Transverse colon (tissue), 4 donors: ENCODE results near the gene DCAF15. TPM values are rescaled to one million over a fixed set of nuclear protein-coding genes. Genes with fewer than 3 reads are reported as not detected.

Experiments
- DNase-seq: peaks from one replicate; pipeline ENCODE4 v3.0.0-alpha.2; 2019
- H3K27ac ChIP-seq, 4 donors: fragments of 200-600 bp; sonication (generic); 2 replicates each; pipeline ENCODE4 v1.5.1; 2016 to 2018; ENCODE audit warnings: inconsistent platforms in 4 of 4
- H3K27me3 ChIP-seq: fragments of 200-600 bp; sonication (generic); 2 replicates; pipeline ENCODE4 v1.5.1; 2017; ENCODE audit warnings: inconsistent platforms
- H3K36me3 ChIP-seq, 4 donors: fragments of 200-600 bp; sonication (generic); 2 replicates each; pipeline ENCODE4 v1.5.1; 2017 to 2019; ENCODE audit warnings: inconsistent platforms in 4 of 4
- H3K4me1 ChIP-seq, 4 donors: fragments of 200-600 bp; sonication (generic); 2 replicates each; pipeline ENCODE4 v1.5.1; 2017 to 2020; ENCODE audit warnings: inconsistent platforms in 4 of 4
- H3K4me3 ChIP-seq, 4 donors: fragments of 200-600 bp; sonication (generic); 1 replicate in 1 of 4; 2 replicates in 3 of 4; pipeline versions ENCODE4 v1.5.1 to v1.6.1; 2017 to 2019; ENCODE audit warnings: inconsistent platforms in 4 of 4
- H3K9me3 ChIP-seq, 2 donors: fragments of 200-600 bp; sonication (generic); 2 replicates each; pipeline ENCODE4 v1.5.1; 2017 to 2019; ENCODE audit warnings: inconsistent platforms in 2 of 2
- CTCF ChIP-seq, 5 experiments: fragments of 200-600 bp in 3 of 5; fragments of 450-650 bp in 2 of 5; sonication (generic) in 3 of 5; IDR thresholded peaks; 1 replicate in 2 of 5; 2 replicates in 3 of 5; pipeline ENCODE4 v1.5.1; 2016 to 2017; ENCODE audit warnings: antibody characterized with exemption in 5 of 5, inconsistent platforms in 3 of 5, mild to moderate bottlenecking in 2 of 5, moderate library complexity in 1 of 5
- EP300 ChIP-seq: sonication (generic); formaldehyde crosslinking; IDR thresholded peaks from one replicate; pipeline ENCODE4 v1.6.1; 2017; ENCODE audit warnings: antibody characterized with exemption, low read depth
- POLR2A ChIP-seq: fragments of 450-650 bp; IDR thresholded peaks from one replicate; pipeline ENCODE4 v1.6.1; 2016; ENCODE audit warnings: antibody characterized with exemption, mild to moderate bottlenecking, moderate library complexity
- POLR2AphosphoS5 ChIP-seq, 3 donors: sonication (generic); formaldehyde crosslinking; IDR thresholded peaks; one replicate each; pipeline ENCODE4 v1.6.1; 2016; ENCODE audit warnings: antibody characterized with exemption in 3 of 3
- WGBS, 2 donors: methylation state at CpG; one replicate each; pipeline ENCODE4 v1.1.5; 2018; ENCODE audit warnings: low coverage in 1 of 2; 5-methylcytosine and 5-hydroxymethylcytosine counted together
- in situ Hi-C, 4 donors: fragments of 200-750 bp; cut with MboI; loops; one replicate each; pipeline versions ENCODE4 v1.15.0 to v1.15.1; 2017; ENCODE audit warnings: low sequenced_read_pairs in 3 of 4, low pct_ligation_motif_present in 1 of 4, low pct_unique_long_range_greater_than_20kb in 1 of 4
- intact Hi-C: fragments of 100-400 bp; cut with DNase I; formaldehyde crosslinking; loops from one replicate; pipeline ENCODE4 v1.15.1; 2023; ENCODE audit warnings: low total_unique reads
- total RNA-seq, 4 donors: library from RNA; depleted of rRNA; stranded (reverse); fragments of >200 nt; gene quantifications; one replicate each; pipeline ENCODE4 v1.1.0, GENCODE V29; 2016

The DCAF15 gene
- total RNA-seq, 4 donors from 2014 or later, result 26.2 to 61.7 (median 35.8) TPM

GRCh38 chr19:13913352-13913751, 39.0 kb upstream of the DCAF15 start:
- in situ Hi-C loops (no loop called here), intact Hi-C loops (no loop called here)
- H3K9me3 ChIP-seq, result no peaks in the 10 kb centered on the region
- peaks cover 0 to 50% (median 24%) of the 10 kb centered on the region in 4 donors for H3K36me3 ChIP-seq
- no peak overlapping the region for H3K27ac ChIP-seq
- H3K4me1 ChIP-seq, result peaks cover 0 to 33% (median 16%) of the 10 kb centered on the region in 4 donors
- DNase-seq, result no peak
- 92% methylated on average over 17 of the region's 17 CpGs; no CpG with 5 or more reads in 1 of the 2 donors for WGBS, 2 donors
- no peak overlapping the region for H3K4me3 ChIP-seq
- no peaks in the 10 kb centered on the region for H3K27me3 ChIP-seq
- no peak for TF ChIP-seq POLR2A
- TF ChIP-seq CTCF (IDR thresholded peaks at IDR 0.05), result no peak
- TF ChIP-seq EP300, result no peak
- TF ChIP-seq POLR2AphosphoS5 (IDR thresholded peaks at IDR 0.05), result no peak

- Histone ChIP-seq H3K9me3 (no peaks in the 10 kb centered on the region), H3K27me3 (no peaks in the 10 kb centered on the region), H3K4me3 (no peak overlapping the region), H3K36me3 (peaks cover 0 to 64% (median 32%) of the 10 kb centered on the region in 4 donors), H3K4me1 (peaks cover 0 to 19% (median 8%) of the 10 kb centered on the region in 4 donors), H3K27ac (no peak overlapping the region)
- WGBS, 2 donors, result 76 to 77% methylated on average over 2 to 3 of the region's 3 CpGs
- intact Hi-C loops, result no loop called here
- TF ChIP-seq EP300 (no peak), POLR2AphosphoS5 (IDR thresholded peaks at IDR 0.05) (no peak), CTCF (IDR thresholded peaks at IDR 0.05) (no peak), POLR2A (no peak)
- DNase-seq, result no peak
- in situ Hi-C loops, result no loop called here
These were observed 37.5 kb upstream of the DCAF15 start for GRCh38 chr19:13914777-13915176.

- no peaks in the 10 kb centered on the region for H3K9me3 ChIP-seq
- in situ Hi-C loops, result no loop called here
- H3K36me3 ChIP-seq, result peaks cover 0 to 79% (median 37%) of the 10 kb centered on the region in 4 donors
- no peak overlapping the region for H3K4me3 ChIP-seq
- no peak for DNase-seq
- TF ChIP-seq POLR2AphosphoS5 (IDR thresholded peaks at IDR 0.05), result no peak
- TF ChIP-seq CTCF (IDR thresholded peaks at IDR 0.05), result no peak
- no peak for TF ChIP-seq POLR2A
- TF ChIP-seq EP300, result no peak
- no peaks in the 10 kb centered on the region for H3K27me3 ChIP-seq
- H3K27ac ChIP-seq, result no peak overlapping the region
- peaks cover 0 to 18% (median 7%) of the 10 kb centered on the region in 4 donors for H3K4me1 ChIP-seq
- 92% methylated on average over 11 to 14 of the region's 14 CpGs for WGBS, 2 donors
- intact Hi-C loops, result no loop called here
These were observed 34.4 kb upstream of the DCAF15 start for GRCh38 chr19:13917888-13918406.

- H3K9me3 ChIP-seq, result no peaks in the 10 kb centered on the region
- no peak for DNase-seq
- H3K27ac ChIP-seq, result no peak overlapping the region
- peaks cover 0 to 18% (median 7%) of the 10 kb centered on the region in 4 donors for H3K4me1 ChIP-seq
- intact Hi-C loops, result no loop called here
- no peaks in the 10 kb centered on the region for H3K27me3 ChIP-seq
- peaks cover 0 to 79% (median 37%) of the 10 kb centered on the region in 4 donors for H3K36me3 ChIP-seq
- H3K4me3 ChIP-seq, result no peak overlapping the region
- in situ Hi-C loops, result no loop called here
- WGBS, 2 donors, result 95% methylated on average over 23 of the region's 34 CpGs; no CpG with 5 or more reads in 1 of the 2 donors
- TF ChIP-seq CTCF (IDR thresholded peaks at IDR 0.05), result no peak
- TF ChIP-seq POLR2AphosphoS5 (IDR thresholded peaks at IDR 0.05), result no peak
These were observed 33.4 kb upstream of the DCAF15 start for GRCh38 chr19:13918726-13919411.
